ENCODE data around the gene SNRK.

DNA sequence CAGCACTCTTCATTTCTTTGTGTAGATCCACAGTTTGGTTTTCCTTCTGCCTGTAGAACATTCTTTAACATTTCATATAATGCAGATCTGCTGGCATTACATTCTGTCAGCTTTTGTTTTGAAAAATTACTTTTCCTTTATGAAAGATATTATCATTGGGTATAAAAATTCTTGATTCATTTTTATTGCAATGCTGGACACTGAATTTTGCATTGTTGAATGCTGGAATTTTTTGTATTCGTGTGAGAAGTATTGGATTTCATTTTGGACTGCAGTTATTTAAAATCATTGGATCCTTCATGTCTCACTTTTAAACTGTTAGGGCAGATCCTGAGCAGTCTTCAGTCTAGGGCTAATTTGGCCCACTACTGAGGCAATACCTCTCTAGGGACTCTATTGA is 67.1 kb downstream of the SNRK start:
- TF ChIP-seq, protein P1, sequence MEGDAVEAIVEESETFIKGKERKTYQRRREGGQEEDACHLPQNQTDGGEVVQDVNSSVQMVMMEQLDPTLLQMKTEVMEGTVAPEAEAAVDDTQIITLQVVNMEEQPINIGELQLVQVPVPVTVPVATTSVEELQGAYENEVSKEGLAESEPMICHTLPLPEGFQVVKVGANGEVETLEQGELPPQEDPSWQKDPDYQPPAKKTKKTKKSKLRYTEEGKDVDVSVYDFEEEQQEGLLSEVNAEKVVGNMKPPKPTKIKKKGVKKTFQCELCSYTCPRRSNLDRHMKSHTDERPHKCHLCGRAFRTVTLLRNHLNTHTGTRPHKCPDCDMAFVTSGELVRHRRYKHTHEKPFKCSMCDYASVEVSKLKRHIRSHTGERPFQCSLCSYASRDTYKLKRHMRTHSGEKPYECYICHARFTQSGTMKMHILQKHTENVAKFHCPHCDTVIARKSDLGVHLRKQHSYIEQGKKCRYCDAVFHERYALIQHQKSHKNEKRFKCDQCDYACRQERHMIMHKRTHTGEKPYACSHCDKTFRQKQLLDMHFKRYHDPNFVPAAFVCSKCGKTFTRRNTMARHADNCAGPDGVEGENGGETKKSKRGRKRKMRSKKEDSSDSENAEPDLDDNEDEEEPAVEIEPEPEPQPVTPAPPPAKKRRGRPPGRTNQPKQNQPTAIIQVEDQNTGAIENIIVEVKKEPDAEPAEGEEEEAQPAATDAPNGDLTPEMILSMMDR (IDR thresholded peaks at IDR 0.05), result no peak
- TF ChIP-seq, protein P2, sequence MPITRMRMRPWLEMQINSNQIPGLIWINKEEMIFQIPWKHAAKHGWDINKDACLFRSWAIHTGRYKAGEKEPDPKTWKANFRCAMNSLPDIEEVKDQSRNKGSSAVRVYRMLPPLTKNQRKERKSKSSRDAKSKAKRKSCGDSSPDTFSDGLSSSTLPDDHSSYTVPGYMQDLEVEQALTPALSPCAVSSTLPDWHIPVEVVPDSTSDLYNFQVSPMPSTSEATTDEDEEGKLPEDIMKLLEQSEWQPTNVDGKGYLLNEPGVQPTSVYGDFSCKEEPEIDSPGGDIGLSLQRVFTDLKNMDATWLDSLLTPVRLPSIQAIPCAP (CRISPR knock-in tag; IDR thresholded peaks at IDR 0.05), result no peak
- TF ChIP-seq, protein P3, sequence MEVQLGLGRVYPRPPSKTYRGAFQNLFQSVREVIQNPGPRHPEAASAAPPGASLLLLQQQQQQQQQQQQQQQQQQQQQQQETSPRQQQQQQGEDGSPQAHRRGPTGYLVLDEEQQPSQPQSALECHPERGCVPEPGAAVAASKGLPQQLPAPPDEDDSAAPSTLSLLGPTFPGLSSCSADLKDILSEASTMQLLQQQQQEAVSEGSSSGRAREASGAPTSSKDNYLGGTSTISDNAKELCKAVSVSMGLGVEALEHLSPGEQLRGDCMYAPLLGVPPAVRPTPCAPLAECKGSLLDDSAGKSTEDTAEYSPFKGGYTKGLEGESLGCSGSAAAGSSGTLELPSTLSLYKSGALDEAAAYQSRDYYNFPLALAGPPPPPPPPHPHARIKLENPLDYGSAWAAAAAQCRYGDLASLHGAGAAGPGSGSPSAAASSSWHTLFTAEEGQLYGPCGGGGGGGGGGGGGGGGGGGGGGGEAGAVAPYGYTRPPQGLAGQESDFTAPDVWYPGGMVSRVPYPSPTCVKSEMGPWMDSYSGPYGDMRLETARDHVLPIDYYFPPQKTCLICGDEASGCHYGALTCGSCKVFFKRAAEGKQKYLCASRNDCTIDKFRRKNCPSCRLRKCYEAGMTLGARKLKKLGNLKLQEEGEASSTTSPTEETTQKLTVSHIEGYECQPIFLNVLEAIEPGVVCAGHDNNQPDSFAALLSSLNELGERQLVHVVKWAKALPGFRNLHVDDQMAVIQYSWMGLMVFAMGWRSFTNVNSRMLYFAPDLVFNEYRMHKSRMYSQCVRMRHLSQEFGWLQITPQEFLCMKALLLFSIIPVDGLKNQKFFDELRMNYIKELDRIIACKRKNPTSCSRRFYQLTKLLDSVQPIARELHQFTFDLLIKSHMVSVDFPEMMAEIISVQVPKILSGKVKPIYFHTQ (CRISPR knock-in tag; IDR thresholded peaks at IDR 0.05), result no peak
- TF ChIP-seq, protein P4, sequence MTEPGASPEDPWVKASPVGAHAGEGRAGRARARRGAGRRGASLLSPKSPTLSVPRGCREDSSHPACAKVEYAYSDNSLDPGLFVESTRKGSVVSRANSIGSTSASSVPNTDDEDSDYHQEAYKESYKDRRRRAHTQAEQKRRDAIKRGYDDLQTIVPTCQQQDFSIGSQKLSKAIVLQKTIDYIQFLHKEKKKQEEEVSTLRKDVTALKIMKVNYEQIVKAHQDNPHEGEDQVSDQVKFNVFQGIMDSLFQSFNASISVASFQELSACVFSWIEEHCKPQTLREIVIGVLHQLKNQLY (CRISPR knock-in tag; IDR thresholded peaks at IDR 0.05), result no peak
- TF ChIP-seq, protein P5, sequence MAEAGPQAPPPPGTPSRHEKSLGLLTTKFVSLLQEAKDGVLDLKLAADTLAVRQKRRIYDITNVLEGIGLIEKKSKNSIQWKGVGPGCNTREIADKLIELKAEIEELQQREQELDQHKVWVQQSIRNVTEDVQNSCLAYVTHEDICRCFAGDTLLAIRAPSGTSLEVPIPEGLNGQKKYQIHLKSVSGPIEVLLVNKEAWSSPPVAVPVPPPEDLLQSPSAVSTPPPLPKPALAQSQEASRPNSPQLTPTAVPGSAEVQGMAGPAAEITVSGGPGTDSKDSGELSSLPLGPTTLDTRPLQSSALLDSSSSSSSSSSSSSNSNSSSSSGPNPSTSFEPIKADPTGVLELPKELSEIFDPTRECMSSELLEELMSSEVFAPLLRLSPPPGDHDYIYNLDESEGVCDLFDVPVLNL (CRISPR knock-in tag; IDR thresholded peaks at IDR 0.05; ENCODE audit: borderline replicate concordance, low read depth), result no peak
- TF ChIP-seq, protein P6, sequence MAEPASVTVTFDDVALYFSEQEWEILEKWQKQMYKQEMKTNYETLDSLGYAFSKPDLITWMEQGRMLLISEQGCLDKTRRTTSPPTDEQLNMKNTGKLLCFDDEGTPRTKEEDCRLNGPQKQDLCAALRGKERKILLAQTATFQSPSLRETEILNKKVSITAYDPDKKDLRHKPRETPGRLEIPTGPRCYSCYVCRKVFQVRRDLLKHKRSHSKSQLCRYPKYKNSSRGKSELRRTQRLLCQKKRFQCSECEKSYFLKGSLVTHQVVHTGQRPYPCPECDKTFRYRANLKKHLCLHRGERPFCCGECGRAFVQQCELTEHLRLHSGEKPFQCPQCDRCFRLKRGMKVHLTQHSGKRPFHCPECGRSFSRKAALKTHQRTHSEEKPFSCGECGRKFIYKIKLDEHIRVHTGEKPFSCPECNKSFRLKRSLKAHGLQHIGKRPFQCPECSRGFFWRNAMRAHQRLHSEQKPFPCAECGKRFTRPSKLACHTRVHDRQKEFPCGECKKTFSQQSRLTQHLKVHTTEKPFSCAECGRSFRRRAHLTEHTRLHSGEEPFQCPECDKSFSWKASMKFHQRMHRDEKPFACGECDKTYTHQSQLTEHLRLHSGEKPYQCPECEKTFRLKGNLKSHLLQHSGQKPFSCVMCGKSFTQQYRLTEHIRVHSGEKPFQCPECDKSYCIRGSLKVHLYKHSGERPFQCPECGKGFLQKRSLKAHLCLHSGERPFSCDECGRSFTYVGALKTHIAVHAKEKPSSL (CRISPR knock-in tag; conservative IDR thresholded peaks at IDR 0.05), result no peak
- TF ChIP-seq TEAD4 (CRISPR knock-in tag; IDR thresholded peaks at IDR 0.05) (no peak), CREM (CRISPR knock-in tag; IDR thresholded peaks at IDR 0.05) (no peak), ZNF138 (CRISPR knock-in tag; conservative IDR thresholded peaks at IDR 0.05) (no peak), GABPB1 (CRISPR knock-in tag; IDR thresholded peaks at IDR 0.05) (no peak), JUN (CRISPR knock-in tag; IDR thresholded peaks at IDR 0.05) (no peak)
- TF ChIP-seq, protein P7, sequence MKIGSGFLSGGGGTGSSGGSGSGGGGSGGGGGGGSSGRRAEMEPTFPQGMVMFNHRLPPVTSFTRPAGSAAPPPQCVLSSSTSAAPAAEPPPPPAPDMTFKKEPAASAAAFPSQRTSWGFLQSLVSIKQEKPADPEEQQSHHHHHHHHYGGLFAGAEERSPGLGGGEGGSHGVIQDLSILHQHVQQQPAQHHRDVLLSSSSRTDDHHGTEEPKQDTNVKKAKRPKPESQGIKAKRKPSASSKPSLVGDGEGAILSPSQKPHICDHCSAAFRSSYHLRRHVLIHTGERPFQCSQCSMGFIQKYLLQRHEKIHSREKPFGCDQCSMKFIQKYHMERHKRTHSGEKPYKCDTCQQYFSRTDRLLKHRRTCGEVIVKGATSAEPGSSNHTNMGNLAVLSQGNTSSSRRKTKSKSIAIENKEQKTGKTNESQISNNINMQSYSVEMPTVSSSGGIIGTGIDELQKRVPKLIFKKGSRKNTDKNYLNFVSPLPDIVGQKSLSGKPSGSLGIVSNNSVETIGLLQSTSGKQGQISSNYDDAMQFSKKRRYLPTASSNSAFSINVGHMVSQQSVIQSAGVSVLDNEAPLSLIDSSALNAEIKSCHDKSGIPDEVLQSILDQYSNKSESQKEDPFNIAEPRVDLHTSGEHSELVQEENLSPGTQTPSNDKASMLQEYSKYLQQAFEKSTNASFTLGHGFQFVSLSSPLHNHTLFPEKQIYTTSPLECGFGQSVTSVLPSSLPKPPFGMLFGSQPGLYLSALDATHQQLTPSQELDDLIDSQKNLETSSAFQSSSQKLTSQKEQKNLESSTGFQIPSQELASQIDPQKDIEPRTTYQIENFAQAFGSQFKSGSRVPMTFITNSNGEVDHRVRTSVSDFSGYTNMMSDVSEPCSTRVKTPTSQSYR (CRISPR knock-in tag; IDR thresholded peaks at IDR 0.05), result no peak
- TF ChIP-seq, protein P8, sequence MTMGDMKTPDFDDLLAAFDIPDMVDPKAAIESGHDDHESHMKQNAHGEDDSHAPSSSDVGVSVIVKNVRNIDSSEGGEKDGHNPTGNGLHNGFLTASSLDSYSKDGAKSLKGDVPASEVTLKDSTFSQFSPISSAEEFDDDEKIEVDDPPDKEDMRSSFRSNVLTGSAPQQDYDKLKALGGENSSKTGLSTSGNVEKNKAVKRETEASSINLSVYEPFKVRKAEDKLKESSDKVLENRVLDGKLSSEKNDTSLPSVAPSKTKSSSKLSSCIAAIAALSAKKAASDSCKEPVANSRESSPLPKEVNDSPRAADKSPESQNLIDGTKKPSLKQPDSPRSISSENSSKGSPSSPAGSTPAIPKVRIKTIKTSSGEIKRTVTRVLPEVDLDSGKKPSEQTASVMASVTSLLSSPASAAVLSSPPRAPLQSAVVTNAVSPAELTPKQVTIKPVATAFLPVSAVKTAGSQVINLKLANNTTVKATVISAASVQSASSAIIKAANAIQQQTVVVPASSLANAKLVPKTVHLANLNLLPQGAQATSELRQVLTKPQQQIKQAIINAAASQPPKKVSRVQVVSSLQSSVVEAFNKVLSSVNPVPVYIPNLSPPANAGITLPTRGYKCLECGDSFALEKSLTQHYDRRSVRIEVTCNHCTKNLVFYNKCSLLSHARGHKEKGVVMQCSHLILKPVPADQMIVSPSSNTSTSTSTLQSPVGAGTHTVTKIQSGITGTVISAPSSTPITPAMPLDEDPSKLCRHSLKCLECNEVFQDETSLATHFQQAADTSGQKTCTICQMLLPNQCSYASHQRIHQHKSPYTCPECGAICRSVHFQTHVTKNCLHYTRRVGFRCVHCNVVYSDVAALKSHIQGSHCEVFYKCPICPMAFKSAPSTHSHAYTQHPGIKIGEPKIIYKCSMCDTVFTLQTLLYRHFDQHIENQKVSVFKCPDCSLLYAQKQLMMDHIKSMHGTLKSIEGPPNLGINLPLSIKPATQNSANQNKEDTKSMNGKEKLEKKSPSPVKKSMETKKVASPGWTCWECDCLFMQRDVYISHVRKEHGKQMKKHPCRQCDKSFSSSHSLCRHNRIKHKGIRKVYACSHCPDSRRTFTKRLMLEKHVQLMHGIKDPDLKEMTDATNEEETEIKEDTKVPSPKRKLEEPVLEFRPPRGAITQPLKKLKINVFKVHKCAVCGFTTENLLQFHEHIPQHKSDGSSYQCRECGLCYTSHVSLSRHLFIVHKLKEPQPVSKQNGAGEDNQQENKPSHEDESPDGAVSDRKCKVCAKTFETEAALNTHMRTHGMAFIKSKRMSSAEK (CRISPR knock-in tag; IDR thresholded peaks at IDR 0.05; ENCODE audit: borderline replicate concordance), result no peak

Data from WTC11 (cell line).